Calu3 (cell line): ENCODE results near the gene CMTM6. TPM values are rescaled to one million over a fixed set of nuclear protein-coding genes. Genes with fewer than 3 reads are reported as not detected.
"Not testable (repeated sequence)": the region's sequence is repeated elsewhere in the genome, so short reads cannot be mapped to it uniquely, and the experiment has no call there.

Source experiments
- BruUV-seq: library from RNA; stranded (reverse); fragments of 400-500 nt; replicated peaks from 2 replicates; lab custom pipeline; 2021; lab: Mats Ljungman, UMichigan
- CTCF ChIA-PET: fragments of 300-600 bp; sonication (Branson Sonifier 250); formaldehyde crosslinking; loops from one replicate; lab custom pipeline; 2022; ENCODE audit warnings: antibody characterized with exemption; lab: Charles Lee
- DNase-seq: peaks from one replicate; pipeline ENCODE4 v3.0.0; 2022
- H3K27ac Mint-ChIP-seq: one replicate; pipeline ENCODE4 v1.8.0; 2022; ENCODE audit warnings: mixed read lengths; ENCODE audit not compliant: unreplicated experiment
- H3K27me3 Mint-ChIP-seq: one replicate; pipeline ENCODE4 v1.8.0; 2022; ENCODE audit warnings: mixed read lengths; ENCODE audit not compliant: unreplicated experiment
- H3K36me3 Mint-ChIP-seq: one replicate; pipeline ENCODE4 v1.8.0; 2022; ENCODE audit warnings: mild to moderate bottlenecking, moderate library complexity, mixed read lengths; ENCODE audit not compliant: insufficient read depth, unreplicated experiment
- H3K4me1 Mint-ChIP-seq: one replicate; pipeline ENCODE4 v1.8.0; 2022; ENCODE audit warnings: mild to moderate bottlenecking, low read depth, mixed read lengths; ENCODE audit not compliant: unreplicated experiment
- H3K4me3 Mint-ChIP-seq: one replicate; pipeline ENCODE4 v1.8.0; 2022; ENCODE audit warnings: mild to moderate bottlenecking, low read depth, moderate library complexity, mixed read lengths; ENCODE audit not compliant: unreplicated experiment
- H3K9me3 Mint-ChIP-seq: one replicate; pipeline ENCODE4 v1.8.0; 2022; ENCODE audit warnings: low read depth, mixed read lengths; ENCODE audit not compliant: unreplicated experiment
- intact Hi-C: fragments of 100-400 bp; cut with micrococcal nuclease; formaldehyde crosslinking; loops from one replicate; pipeline ENCODE4 v1.10.0; 2022; ENCODE audit not compliant: unreplicated experiment
- total RNA-seq: library from RNA; stranded (reverse); gene quantifications from 2 replicates; pipeline ENCODE4 v1.2.3, GENCODE V29; 2022
- TF ChIP-seq, protein P1 (sequence below): fragments of 200-600 bp; IDR thresholded peaks from one replicate; pipeline ENCODE4 v1.8.0; 2022; ENCODE audit warnings: antibody characterized with exemption; ENCODE audit not compliant: unreplicated experiment

The CMTM6 gene
- total RNA-seq, 1 experiment from 2014 or later, result 107 TPM

GRCh38 chr3:32462191-32462986 is 40.3 kb downstream of the CMTM6 start:
- CTCF ChIA-PET, result not testable (repeated sequence)

GRCh38 chr3:32460817-32461496 is 41.7 kb downstream of the CMTM6 start:
- CTCF ChIA-PET, BruUV-seq, H3K4me3 Mint-ChIP-seq, H3K27ac Mint-ChIP-seq, H3K4me1 Mint-ChIP-seq, H3K27me3 Mint-ChIP-seq, DNase-seq, H3K9me3 Mint-ChIP-seq: not testable (repeated sequence)
- intact Hi-C loops, result loop anchor here (10.0 kb wide), 1 partner anchor 86 kb away; no protein-coding TSS in a partner anchor
- peaks cover 32% of the 10 kb centered on the region for H3K36me3 Mint-ChIP-seq

More at GRCh38 chr3:32462191-32462986, 40.3 kb downstream of the CMTM6 start:
- not testable (repeated sequence) for H3K27me3 Mint-ChIP-seq, H3K4me1 Mint-ChIP-seq, H3K4me3 Mint-ChIP-seq, H3K9me3 Mint-ChIP-seq, BruUV-seq, DNase-seq, H3K27ac Mint-ChIP-seq
- H3K36me3 Mint-ChIP-seq, result peaks cover 34% of the 10 kb centered on the region
- intact Hi-C loops, result loop anchor here (10.0 kb wide), 1 partner anchor 88 kb away; no protein-coding TSS in a partner anchor

- CTCF ChIA-PET, result interaction anchor here (0.6 kb wide), 1 partner anchor 38 kb away, joined by 3 read pairs; no protein-coding TSS in a partner anchor
- H3K9me3 Mint-ChIP-seq, result no peaks in the 10 kb centered on the region
- intact Hi-C loops, result loop anchor here (10.0 kb wide), 1 partner anchor 85 kb away; no protein-coding TSS in a partner anchor
- H3K27ac Mint-ChIP-seq, result no peak overlapping the region
- TF ChIP-seq, protein P1, sequence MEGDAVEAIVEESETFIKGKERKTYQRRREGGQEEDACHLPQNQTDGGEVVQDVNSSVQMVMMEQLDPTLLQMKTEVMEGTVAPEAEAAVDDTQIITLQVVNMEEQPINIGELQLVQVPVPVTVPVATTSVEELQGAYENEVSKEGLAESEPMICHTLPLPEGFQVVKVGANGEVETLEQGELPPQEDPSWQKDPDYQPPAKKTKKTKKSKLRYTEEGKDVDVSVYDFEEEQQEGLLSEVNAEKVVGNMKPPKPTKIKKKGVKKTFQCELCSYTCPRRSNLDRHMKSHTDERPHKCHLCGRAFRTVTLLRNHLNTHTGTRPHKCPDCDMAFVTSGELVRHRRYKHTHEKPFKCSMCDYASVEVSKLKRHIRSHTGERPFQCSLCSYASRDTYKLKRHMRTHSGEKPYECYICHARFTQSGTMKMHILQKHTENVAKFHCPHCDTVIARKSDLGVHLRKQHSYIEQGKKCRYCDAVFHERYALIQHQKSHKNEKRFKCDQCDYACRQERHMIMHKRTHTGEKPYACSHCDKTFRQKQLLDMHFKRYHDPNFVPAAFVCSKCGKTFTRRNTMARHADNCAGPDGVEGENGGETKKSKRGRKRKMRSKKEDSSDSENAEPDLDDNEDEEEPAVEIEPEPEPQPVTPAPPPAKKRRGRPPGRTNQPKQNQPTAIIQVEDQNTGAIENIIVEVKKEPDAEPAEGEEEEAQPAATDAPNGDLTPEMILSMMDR, result no peak
- H3K27me3 Mint-ChIP-seq, result no peaks in the 10 kb centered on the region
- no TSS peak for BruUV-seq
- no peak overlapping the region for H3K4me3 Mint-ChIP-seq
- peaks cover 7% of the 10 kb centered on the region for H3K4me1 Mint-ChIP-seq
- H3K36me3 Mint-ChIP-seq, result peaks cover 32% of the 10 kb centered on the region
- no peak for DNase-seq
Measured at GRCh38 chr3:32460031-32460749, 42.5 kb downstream of the CMTM6 start.

DNA sequence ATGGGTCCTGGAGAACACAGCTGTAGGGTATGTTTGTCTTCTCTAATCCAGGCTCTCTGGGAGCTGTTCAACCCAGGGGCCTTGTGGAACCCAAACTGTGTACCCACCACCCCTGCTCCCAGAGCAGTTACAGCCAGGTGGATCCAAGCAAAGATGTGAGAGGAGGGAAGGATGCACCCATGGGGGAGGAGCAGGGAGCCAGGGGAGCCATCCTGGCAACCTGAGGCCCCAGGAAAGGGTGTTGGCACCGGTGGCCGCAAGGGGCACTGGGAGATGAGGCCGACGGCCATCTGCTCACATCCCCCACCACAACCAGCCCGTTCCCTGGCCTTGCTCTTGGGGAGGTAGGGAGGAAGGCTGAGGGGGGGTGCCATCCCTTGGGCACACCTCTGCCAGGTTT is 43.2 kb downstream of the CMTM6 start:
- intact Hi-C loops, result no loop called here
- Mint-ChIP-seq H3K9me3 (no peaks in the 10 kb centered on the region), H3K27ac (no peak overlapping the region), H3K4me3 (no peak overlapping the region), H3K36me3 (peaks cover 33% of the 10 kb centered on the region), H3K27me3 (no peaks in the 10 kb centered on the region), H3K4me1 (peaks cover 7% of the 10 kb centered on the region)
- TF ChIP-seq, protein P1, result no peak
- BruUV-seq, result no TSS peak
- DNase-seq, result no peak
- CTCF ChIA-PET, result interaction anchor here (0.6 kb wide), 1 partner anchor 39 kb away, joined by 3 read pairs; no protein-coding TSS in a partner anchor
